Measurements from ENCODE around the gene SLC4A2.

DNA sequence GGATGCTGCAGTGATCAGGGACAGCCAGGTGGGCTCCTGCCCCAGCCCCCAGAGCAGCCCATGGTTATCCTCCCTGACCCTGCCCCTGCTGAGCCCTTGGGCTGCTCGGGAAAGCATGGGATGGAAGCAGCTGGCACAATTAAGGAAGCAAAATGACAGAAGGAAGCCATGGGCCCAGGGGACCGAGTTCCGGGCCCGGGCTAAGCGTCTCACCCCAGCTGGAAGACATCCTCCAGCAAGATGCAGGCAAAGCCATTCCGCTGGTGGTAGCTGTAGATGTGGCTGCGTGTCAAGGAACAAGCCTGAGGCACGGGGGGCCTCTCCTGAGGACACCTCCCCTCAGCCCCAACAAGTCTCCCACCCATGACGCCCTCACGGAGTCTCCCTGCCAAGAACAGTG lies 36.2 kb upstream of the SLC4A2 start:
- TF ChIP-seq, protein P1, sequence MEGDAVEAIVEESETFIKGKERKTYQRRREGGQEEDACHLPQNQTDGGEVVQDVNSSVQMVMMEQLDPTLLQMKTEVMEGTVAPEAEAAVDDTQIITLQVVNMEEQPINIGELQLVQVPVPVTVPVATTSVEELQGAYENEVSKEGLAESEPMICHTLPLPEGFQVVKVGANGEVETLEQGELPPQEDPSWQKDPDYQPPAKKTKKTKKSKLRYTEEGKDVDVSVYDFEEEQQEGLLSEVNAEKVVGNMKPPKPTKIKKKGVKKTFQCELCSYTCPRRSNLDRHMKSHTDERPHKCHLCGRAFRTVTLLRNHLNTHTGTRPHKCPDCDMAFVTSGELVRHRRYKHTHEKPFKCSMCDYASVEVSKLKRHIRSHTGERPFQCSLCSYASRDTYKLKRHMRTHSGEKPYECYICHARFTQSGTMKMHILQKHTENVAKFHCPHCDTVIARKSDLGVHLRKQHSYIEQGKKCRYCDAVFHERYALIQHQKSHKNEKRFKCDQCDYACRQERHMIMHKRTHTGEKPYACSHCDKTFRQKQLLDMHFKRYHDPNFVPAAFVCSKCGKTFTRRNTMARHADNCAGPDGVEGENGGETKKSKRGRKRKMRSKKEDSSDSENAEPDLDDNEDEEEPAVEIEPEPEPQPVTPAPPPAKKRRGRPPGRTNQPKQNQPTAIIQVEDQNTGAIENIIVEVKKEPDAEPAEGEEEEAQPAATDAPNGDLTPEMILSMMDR (conservative IDR thresholded peaks at IDR 0.05 in 1 of 2, IDR thresholded peaks at IDR 0.05 in 1 of 2; ENCODE audit: extremely low read depth in 1 of 2, insufficient read depth in 1 of 2, low read depth in 1 of 2, low read length in 2 of 2) = no peak
- no peak for TF ChIP-seq EZH2 (IDR thresholded peaks at IDR 0.05; ENCODE audit: borderline replicate concordance, low read length)

Measured in mammary epithelial cell (primary cell).